Stimulated activated CD8-positive, alpha-beta memory T cell treated with anti-CD3 and anti-CD28 coated beads, Interleukin-12 subunit alpha, Interleukin-12 subunit beta, amount 100 ng/mL, for 1 hour (primary cell): ENCODE data around the gene FBXL2.
"Not testable (repeated sequence)": the region's sequence is repeated elsewhere in the genome, so short reads cannot be mapped to it uniquely, and the experiment has no call there.

Experiments used
- DNase-seq: peaks from one replicate; pipeline ENCODE4 v3.0.0-alpha.2; 2020; ENCODE audit warnings: low read depth

FBXL2 gene

DNA sequence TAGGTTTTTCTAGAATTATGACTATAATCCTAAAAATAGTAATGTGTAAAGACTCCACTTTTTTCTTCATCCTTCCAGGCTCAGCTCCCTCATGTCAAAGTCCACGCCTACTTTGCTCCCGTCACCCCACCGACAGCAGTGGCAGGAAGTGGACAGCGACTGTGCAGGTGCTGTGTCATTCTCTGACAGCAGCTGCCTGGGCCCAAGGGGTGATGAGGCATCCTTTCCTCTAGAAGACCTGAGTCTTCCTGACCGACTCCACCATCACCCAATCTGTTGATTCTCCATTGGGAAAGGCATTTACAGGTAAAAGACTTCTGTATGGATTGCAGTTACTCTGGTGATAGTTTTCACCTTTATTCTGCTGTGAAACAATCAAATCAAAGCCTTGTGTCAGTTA is 108.2 kb downstream of the FBXL2 start:
- no peak for DNase-seq

DNA sequence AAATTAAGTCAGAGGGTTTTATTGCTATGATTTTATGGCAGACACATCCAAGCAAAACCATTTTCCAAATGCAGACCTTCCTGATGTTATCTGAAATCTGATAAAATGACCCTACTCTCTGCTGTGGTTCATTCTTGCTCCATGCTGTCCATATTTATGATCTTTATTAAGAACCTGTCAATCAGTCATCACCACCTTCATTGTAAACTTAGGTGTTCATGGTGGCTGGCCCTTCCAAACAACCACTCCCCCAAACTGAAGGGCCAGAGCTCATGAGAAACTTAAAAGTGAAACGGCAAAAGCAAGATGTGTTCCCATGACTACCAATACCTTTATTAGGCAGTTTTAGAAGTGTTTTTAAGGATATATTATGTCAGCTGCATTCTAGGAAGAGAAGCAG is 109.4 kb downstream of the FBXL2 start:
- DNase-seq: no peak

DNA sequence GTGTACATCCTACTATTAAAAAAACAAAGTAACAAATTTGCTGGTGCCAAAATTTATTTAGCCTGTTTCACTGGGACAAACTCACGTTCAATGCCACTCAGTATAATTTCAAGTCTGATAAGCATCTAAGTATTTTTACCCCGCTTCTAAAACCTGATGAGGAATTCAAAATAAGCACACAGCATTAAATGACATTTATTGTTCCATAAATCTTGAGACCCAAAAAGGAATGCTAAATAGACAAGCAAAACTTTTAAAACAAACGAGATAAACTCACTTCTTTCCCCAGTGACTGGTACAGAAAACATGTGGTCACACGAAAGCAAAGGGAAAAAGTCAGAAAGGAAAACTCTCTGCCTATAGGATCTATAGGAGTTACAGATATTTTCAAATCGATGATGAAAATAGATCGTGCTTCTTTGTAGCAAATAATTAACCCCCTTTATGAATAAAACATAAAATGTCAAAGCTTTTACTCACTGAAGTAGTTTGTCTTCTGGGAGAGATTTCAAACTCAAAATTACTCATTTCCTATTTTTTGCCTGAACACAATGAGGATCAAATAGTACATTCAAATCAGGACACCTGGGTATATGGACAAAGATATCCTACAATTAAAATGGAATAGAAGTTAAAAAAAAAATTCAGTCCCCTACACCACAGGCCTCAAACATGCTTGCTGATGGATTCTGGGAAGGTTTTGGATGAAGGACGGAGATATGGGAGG is 111.3 kb downstream of the FBXL2 start:
- no peak for DNase-seq

DNA sequence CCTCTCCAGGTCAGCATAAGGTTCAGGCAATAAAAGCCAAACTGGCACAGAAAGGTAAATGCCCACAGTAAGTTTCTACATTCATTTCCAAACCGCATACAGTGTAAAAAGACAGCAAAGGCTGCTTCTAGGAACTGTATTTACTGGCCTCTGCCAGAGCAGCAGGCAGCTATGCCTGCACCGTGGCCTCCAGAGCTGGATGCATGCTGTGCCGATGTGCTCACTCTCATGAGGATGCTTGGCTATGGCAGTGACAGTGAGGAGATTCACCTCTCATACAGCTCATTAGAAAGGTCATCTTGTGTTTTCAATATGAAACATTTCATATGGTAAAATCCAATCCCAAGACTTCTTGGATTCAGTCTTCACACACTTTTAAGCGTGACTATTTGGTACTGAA is 112.7 kb downstream of the FBXL2 start:
- no peak for DNase-seq

DNA sequence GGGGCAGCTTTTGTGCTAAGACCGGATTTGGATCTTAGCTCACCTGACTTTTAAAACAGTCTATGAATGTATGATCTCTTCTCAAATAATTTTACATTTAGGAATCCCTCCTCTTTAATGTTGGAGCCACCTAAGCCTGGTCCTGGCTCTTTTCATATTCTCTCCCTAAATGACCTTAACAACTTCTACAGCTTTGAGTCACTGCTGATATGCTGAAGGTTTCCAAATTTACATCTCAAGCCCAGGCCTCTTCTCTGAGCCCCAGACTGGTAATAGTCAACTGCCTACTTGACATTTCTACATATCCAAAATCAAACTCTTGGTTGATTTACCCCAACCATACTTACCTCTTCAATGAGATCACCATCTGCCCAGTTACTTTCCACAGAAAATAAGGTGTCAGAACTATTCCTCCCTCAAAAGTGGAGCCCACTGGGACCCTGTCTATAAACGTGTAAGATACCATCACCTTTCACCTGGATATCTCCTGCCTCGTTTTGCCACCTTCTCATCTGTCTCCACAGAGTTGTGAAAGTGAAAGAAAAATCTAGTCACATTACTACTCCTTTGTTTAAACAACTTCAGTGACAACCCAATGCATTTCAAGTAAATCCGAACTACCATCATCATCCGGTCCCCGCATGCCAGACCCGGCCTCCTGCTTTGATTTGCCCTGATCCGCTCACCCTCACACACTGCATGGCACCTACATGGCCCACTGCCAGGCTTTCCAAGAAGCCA is 114.2 kb downstream of the FBXL2 start:
- no peak for DNase-seq

DNA sequence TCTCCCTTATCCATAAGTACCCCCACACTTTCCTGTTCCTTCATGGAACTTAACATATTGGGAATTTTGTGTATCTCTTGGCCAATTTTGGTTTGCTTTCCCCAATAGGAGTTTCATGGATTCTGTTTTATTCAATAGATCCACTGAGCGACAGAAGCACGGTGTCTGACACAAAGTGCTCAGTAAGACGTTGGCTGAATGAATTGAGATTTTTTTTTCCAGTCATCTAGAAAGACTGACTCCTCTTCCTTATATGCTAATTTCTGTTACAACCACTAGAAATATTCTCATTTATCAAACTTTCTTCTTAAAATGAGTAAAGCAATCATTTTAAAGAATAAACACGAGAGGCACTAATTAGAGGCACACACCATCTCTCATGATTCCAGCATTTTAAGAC is 114.9 kb downstream of the FBXL2 start:
- no peak for DNase-seq

DNA sequence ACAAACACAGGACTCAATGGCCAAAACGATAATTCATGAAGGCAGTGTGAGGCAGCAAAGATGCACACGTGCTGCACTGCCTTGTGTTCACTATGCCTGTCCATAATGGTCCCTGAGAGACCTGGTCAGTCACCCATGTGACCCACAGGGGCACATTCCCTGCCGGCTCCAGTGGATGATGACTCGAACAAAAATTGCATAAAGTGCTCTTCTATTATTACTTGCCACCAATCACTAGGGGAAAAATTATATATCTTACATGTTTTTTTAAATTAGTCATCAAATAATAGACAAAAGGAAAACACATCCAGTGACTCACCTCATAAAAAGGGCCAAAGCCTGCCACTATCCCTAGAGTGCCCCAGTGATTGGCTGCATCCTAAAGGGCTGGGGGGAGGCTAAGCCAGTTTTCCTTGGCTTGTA is 115.5 kb downstream of the FBXL2 start:
- no peak for DNase-seq

DNA sequence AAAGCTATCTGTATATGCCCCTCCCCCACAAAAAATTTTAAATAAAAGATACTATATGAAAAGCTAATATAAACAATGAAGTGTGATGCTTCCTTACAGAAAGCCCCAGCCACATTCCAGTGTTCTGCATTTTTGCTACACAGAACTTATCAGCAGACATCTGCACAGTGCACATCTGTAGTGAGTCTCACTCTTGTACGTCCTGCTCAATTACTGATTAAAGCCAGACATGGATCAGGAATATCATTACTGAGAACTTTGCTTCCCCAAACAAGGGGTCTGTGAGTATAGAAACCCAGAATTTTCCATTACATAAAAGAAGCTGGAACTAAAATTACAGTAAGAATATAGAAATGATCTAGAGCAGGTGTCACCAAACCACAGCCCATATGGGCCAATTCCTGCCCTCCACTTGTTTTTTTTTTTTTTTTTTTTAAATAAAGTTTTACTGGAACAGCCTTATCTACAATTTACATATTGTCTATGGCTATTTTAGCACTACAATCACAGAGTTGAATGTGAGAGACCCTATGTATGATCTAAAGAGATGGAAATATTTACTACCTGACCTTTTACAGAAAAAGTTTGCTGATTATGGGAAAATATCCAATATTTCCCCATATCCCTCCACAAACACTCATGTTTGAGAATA is 117.3 kb downstream of the FBXL2 start:
- no peak for DNase-seq

DNA sequence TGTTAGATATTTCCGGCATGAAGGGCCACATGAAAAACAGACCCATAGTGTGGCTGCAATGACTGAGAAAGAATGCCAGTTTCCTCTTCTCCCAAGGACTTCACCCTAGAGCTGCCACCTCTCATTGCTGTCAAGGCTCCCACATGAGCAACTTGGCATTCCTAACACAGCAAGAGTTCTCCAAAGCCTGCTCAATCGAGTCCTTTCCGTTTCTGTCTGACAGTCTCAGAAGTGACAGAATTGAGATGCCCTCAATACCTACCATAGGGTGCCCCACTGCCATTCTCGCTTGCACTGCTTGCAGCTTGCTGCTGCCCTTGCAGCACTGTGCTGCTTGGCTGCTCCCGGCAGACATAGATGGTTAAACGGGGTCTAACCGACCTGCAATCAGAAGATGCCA is 118.7 kb downstream of the FBXL2 start:
- no peak for DNase-seq

DNA sequence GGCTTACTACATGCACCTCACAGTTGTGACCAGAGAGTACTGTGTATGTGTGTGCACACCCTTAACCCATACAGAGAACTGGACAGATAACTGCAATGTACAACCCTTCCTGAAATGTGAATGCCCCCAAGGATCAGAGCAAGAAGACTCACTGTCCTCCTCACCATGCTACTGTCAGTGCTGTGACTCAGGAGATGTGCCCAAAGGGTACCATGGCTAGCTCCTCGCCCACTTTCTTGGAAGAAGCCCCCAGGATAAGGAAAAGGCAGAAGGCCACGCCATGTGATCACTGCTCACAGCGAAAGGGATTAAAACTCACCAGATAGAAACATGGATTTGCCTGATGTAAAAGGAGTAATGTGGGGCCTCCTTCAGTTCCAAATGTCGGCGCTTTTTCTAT is 121.2 kb downstream of the FBXL2 start:
- DNase-seq: no peak

DNA sequence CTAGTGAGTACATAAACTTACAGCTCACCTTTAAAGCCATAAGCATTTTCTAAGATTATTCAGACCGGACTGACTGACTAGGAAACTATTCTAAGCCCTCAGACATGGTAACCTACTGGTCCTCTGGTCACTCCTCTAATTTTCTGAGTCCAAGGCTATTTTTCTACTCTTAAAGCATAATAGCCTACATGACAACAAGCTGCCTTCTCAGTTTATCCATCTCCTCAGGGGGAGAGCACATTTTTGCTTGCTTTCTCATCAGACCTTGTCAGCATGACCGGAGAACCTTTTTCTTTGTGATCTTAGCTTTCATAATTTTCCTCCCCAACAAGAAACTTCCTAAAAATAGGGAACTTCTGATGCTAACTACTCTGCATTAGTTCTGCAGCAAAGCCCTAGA is 124.5 kb downstream of the FBXL2 start:
- DNase-seq: no peak

DNA sequence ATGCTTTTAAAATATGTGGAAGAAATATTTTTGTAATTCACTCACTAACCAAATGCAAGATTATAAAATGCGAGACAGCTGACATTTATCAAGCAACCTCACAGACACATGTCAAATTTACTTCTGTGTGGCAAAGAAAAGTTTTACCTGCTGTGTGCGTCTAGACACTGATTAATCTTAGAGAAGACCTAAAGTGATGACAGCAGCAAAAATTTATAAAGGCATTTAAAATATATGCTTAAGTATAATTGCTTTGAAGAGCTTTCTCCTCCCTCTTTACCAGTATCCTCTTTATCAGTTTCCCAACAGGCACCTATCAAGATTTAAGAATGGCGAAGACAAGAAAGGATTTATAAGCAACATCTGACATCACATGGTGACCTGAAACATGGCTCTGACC is 125.7 kb downstream of the FBXL2 start:
- DNase-seq: no peak

DNA sequence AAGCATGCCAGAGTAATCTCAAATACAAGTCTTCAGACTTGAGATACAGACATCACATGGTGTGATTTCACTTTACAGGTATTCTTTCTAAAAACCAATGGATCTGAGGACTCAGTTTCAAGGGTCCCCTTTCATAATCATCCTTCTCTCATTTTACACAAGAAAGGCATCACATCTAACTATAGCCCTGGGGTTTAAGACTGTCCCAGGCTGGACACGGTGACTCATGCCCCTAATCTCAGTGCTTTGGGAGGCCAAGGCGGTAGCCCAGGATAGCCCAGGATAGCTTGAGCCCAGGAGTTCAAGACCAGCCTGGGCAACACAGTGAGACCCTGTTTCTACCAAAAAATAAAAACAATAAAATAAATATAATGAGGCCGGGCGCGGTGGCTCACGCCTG is 126.5 kb downstream of the FBXL2 start:
- no peak for DNase-seq

DNA sequence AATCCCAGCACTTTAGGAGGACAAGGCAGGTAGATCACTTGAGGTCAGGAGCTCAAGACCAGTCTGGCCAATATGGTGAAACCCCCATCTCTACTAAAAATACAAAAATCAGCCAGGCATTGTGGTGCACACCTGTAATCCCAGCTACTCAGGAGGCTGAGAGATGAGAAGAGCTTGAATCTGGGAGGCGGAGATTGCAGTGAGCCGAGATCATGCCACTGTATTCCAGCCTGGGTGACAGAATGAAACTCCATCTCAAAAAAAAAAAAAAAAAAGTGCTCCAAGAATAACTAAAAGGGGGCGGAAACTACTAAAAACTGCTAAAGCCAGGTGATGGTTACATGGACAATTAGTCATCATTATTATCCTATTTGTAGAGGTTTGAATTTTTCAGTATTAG is 133.6 kb downstream of the FBXL2 start:
- DNase-seq: not testable (repeated sequence)

DNA sequence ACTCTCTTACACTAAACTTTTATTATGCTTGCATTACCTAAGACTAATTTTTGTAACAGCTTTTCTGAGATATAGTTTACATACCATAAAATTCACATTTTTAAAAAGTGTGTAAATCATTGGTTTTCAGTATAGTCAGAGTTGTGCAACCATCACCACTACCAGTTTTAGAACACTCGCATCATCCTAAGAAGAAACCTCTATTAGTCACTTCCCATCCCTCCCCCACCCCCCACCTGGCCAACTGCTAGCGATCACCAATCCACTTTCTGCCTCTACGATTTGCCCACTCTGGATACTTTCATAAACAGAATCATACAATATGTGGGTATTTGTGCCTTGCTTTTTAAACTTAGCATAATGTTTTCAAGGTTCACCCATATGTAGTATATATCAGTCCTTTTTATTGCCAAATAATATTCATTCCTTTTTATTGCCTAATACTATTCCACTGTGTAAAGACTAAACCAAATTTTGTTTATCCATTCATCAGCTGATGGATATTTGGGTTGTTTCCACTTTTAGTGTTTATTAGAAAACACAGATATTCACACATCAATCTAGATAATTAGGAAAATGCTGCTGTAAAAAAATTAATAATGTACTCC is 139.9 kb downstream of the FBXL2 start:
- no peak for DNase-seq

DNA sequence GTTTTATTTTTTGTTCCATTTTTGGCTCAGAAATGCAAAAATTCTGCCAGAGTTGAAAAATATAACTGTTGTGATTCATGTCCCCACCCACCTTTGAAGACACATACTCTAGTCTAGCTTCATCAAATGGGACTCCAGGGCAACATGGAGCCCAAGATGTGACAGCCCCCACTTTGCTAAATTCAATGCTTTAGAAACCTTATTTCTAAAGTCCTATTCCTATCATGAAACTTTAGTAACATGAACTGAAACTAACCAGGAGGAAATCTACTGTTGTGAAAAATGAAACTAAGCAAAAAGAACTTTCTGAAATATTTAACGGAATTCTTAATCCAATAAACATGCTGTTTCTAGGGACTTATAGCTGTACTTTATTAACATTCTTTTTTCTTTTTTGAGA is 142.7 kb downstream of the FBXL2 start:
- no peak for DNase-seq

DNA sequence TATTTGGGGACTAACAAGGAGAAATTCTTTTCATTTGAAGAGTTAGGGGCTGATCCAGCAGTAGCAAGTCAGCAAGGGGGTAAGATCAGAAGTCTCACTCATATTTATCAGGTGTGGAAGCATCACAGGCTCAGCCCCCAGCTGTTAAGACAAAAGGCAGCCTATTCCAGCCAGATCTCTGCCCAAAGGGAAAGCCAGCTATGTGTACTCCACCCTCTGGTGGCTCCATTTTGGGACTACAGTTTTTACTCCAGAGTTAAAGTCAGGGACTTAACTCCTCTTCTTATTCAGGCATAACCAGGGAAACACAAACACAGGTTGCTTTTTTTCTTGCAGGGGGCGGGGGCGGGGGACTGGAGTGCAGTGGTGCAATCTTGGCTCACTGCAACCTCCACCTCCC is 143.7 kb downstream of the FBXL2 start:
- DNase-seq: no peak

DNA sequence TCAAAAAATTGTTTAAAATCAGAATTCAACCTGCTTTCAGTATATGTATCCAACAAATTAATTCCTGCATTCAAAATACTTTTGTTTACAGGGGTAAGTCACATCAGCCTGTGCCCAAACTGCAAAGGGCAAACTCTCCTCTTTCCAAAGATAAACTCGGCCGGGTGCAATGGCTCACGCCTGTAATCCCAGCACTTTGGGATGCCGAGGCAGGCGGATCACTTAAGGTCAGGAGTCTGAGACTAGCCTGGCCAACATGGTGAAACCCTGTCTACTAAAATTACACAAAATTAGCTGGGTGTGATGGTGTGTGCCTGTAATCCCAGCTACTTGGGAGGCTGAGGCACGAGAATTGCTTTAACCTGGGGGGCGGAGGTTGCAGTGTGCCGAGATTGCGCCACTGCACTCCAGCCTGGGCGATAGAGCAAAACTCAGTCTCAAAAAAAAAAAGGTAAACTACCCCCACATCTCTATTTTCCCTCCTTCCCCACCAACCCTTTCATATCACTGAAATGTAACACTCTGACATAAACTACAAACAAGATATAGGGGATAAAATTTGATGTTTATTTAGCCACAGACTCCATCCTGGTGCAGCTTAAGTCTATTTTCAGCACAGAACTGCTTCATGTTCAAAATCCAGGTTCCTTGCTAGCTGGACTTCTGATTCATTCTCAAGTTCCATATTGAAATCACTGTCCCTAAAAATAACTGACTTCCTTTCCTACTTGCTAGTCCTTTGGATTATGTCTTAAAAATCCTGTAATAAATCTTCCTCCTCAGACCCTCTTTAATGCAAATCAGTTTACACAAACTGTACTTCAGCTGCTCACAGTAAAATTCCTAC is 147.6 kb downstream of the FBXL2 start:
- DNase-seq: no peak

DNA sequence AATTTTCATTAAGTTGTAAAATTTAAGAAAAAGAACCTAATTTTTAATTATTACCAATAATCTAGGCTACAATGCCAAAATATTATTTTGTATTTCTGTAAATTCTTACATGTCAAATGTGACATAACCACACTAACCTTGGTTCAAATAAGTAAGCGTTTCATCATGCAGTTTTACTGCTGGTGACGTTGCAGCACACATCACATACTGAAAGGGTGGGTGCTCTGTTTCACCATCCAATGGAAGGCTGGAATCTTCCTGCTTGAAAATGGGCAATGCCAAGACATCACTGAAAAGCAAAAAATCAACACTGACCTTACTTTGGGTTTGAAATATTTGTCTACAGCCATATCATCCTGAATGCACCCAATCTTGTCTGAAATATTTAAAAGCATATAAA is 148.2 kb downstream of the FBXL2 start:
- no peak for DNase-seq

DNA sequence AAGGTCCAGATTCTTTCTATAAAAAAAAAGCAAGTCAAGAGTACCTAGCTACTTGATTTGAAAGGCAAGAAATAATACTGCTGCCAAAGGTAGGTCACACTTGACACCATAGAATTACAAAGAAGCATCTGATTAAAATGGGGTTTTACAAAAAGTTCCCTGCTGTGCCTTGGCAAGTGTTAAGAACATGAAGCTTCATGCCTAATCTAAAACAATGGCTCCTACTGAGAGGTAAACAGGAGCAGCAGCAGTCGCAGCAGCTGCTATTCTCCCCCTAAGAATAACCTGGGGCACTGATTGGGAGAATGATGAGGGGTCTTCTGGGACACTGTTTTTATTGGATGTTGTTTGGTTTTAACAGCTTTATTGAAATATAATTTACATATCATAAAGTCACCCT is 148.8 kb downstream of the FBXL2 start:
- no peak for DNase-seq

DNA sequence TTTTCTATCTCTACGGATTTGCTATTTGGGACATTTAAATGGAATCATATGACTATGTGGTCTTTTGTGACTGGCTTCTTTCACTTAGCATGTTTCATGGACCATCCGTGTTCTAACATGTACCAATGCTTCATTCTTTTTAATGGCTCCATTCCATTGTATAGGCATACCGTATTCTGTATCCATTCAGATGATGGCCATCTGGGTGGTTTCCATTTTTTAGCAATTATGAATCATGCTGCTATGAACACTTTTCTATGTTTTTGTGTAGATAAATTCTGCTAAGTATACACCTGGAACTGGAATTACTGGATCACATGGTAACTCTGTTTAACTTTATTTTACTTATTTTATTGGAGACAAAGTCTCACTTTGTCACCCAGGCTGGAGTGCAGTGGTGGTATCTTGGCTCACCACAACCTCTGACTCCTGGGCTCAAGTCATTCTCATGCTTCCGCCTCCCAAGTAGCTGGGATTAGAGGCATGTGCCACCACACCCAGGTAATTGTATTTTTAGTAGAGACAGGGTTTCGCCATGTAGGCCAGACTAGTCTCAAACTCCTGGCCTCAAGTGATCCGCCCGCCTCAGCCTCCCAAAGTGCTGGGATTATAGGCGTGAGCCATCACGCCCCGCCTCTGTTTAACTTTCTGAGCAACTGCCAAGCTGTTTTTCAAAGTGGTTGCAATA is 149.5 kb downstream of the FBXL2 start:
- DNase-seq: no peak
